Hypothalamus (tissue), 51 donors: ENCODE data around the gene MYO5B.
"Not testable (repeated sequence)": the region's sequence is repeated elsewhere in the genome, so short reads cannot be mapped to it uniquely, and the experiment has no call there.

Source experiments
- DNase-seq, 51 donors: peaks; one replicate each; lab custom pipeline; 2025; lab: John Stamatoyannopoulos, UW

MYO5B gene

GRCh38 chr18:49783631-49784030 is 411.3 kb downstream of the MYO5B start:
- DNase-seq = not testable (repeated sequence)

GRCh38 chr18:49778826-49779465 is 416.0 kb downstream of the MYO5B start:
- DNase-seq = no peak
